Measurements from ENCODE around the gene TPPP3.

GRCh38 chr16:67393111-67393787 lies at the start of gene TPPP3:
- TF ChIP-seq CTCF (conservative IDR thresholded peaks at IDR 0.05 in 1 of 2, IDR thresholded peaks at IDR 0.05 in 1 of 2; ENCODE audit: extremely low read depth in 1 of 2, insufficient read depth in 1 of 2, low read depth in 1 of 2, low read length in 2 of 2) (peak; percentile 28 to 50), EZH2 (IDR thresholded peaks at IDR 0.05; ENCODE audit: borderline replicate concordance, low read length) (no peak)
